BLaER1 treated with 17β-estradiol and CSF1 and Interleukin-3, amounts not matched to agents 10 nM and 100 nM (cell line): ENCODE measurements around the gene KIAA0232.
A peak's percentile ranks its signal among the peaks of the same experiment; 100 is the strongest.

Experiments used
- H3K27ac ChIP-seq, 11 experiments: shearing (Covaris generic); formaldehyde crosslinking; 2 replicates each; pipeline ENCODE4 v1.8.1; 2022
- H3K27me3 ChIP-seq, 11 experiments: shearing (Covaris generic); formaldehyde crosslinking; 2 replicates each; pipeline ENCODE4 v1.8.1; 2022
- H3K36me3 ChIP-seq, 11 experiments: shearing (Covaris generic); formaldehyde crosslinking; 2 replicates each; pipeline ENCODE4 v1.8.1; 2022
- H3K4me1 ChIP-seq, 10 experiments: shearing (Covaris generic); formaldehyde crosslinking; 2 replicates each; pipeline ENCODE4 v1.8.1; 2022
- H3K4me2 ChIP-seq, 11 experiments: shearing (Covaris generic); formaldehyde crosslinking; 2 replicates each; pipeline ENCODE4 v1.8.1; 2022
- H3K4me3 ChIP-seq, 10 experiments: shearing (Covaris generic); formaldehyde crosslinking; 2 replicates each; pipeline ENCODE4 v1.8.1; 2022
- H3K9ac ChIP-seq, 11 experiments: shearing (Covaris generic); formaldehyde crosslinking; 2 replicates each; pipeline ENCODE4 v1.8.1; 2022
- H3K9me3 ChIP-seq, 11 experiments: shearing (Covaris generic); formaldehyde crosslinking; replicated peaks in 1 of 11; 2 replicates each; pipeline ENCODE4 v1.8.1; 2022
- H4K20me1 ChIP-seq, 11 experiments: shearing (Covaris generic); formaldehyde crosslinking; 2 replicates each; pipeline ENCODE4 v1.8.1; 2022
- Cebpa-rat ChIP-seq, 11 experiments: shearing (Covaris generic); IDR thresholded peaks; 2 replicates each; pipeline ENCODE4 v1.8.1; 2022

KIAA0232 gene

GRCh38 chr4:6770581-6771228 is 11.8 kb upstream of the KIAA0232 start:
- H3K36me3 ChIP-seq: no peaks in the 10 kb centered on the region
- no peak overlapping the region for H3K27ac ChIP-seq
- H3K27me3 ChIP-seq: no peaks in the 10 kb centered on the region
- peaks cover 0 to 12% (median 0%) of the 10 kb centered on the region in 11 experiments; a peak in 7 of 22 replicates for H3K9me3 ChIP-seq
- no peak overlapping the region for H3K4me3 ChIP-seq
- no peaks in the 10 kb centered on the region for H4K20me1 ChIP-seq
- TF ChIP-seq Cebpa-rat (IDR thresholded peaks at IDR 0.05): no peak
- 0 out of 22 replicates have a peak overlapping the region, but pooled peaks of 1 of the 11 experiments have one; percentile 4 for H3K9ac ChIP-seq
- no peak overlapping the region for H3K4me2 ChIP-seq
- peaks cover 24 to 50% (median 44%) of the 10 kb centered on the region in 10 experiments for H3K4me1 ChIP-seq

- no peak for TF ChIP-seq Cebpa-rat (IDR thresholded peaks at IDR 0.05)
- Histone ChIP-seq H3K4me1 (peaks cover 24 to 55% (median 49%) of the 10 kb centered on the region in 10 experiments), H3K27ac (no peak overlapping the region; a peak in 1 of 22 replicates), H3K9me3 (peaks cover 0 to 12% (median 0%) of the 10 kb centered on the region in 11 experiments; a peak in 7 of 22 replicates), H3K27me3 (no peaks in the 10 kb centered on the region), H3K4me2 (no peak overlapping the region), H3K9ac (peak overlapping the region in 1 of 11 experiments; percentile 4; a peak in 1 of 22 replicates), H3K36me3 (no peaks in the 10 kb centered on the region), H4K20me1 (no peaks in the 10 kb centered on the region), H3K4me3 (no peak overlapping the region)
These were observed 11.3 kb upstream of the KIAA0232 start for GRCh38 chr4:6771229-6771671.

GRCh38 chr4:6772223-6772928 is 10.2 kb upstream of the KIAA0232 start:
- Histone ChIP-seq H3K9me3 (peaks cover 0 to 12% (median 0%) of the 10 kb centered on the region in 11 experiments; a peak in 7 of 22 replicates), H3K4me3 (no peak overlapping the region), H3K9ac (0 out of 22 replicates have a peak overlapping the region, but pooled peaks of 1 of the 11 experiments have one; percentile 4), H3K4me2 (no peak overlapping the region), H3K4me1 (peaks cover 31 to 64% (median 58%) of the 10 kb centered on the region in 10 experiments), H3K36me3 (no peaks in the 10 kb centered on the region), H3K27me3 (no peaks in the 10 kb centered on the region), H3K27ac (peak overlapping the region in 1 of 11 experiments; percentile 21; a peak in 2 of 22 replicates), H4K20me1 (no peaks in the 10 kb centered on the region)
- TF ChIP-seq Cebpa-rat (IDR thresholded peaks at IDR 0.05): no peak

GRCh38 chr4:6773106-6773505 is 9.4 kb upstream of the KIAA0232 start:
- H3K36me3 ChIP-seq: no peaks in the 10 kb centered on the region
- H3K9ac ChIP-seq: no peak overlapping the region
- H3K4me1 ChIP-seq: peaks cover 31 to 64% (median 58%) of the 10 kb centered on the region in 10 experiments
- no peak overlapping the region; a peak in 2 of 22 replicates for H3K4me2 ChIP-seq
- TF ChIP-seq Cebpa-rat (IDR thresholded peaks at IDR 0.05): no peak
- no peaks in the 10 kb centered on the region for H3K27me3 ChIP-seq
- H4K20me1 ChIP-seq: no peaks in the 10 kb centered on the region
- peak overlapping the region in 2 of 11 experiments; percentile 20 to 21; a peak in 1 of 22 replicates for H3K27ac ChIP-seq
- no peak overlapping the region for H3K4me3 ChIP-seq
- peaks cover 0 to 12% (median 0%) of the 10 kb centered on the region in 11 experiments; a peak in 7 of 22 replicates for H3K9me3 ChIP-seq

- H3K4me1 ChIP-seq: peaks cover 31 to 64% (median 58%) of the 10 kb centered on the region in 10 experiments
- H3K27ac ChIP-seq: peak overlapping the region in 1 of 11 experiments; percentile 27; a peak in 1 of 22 replicates
- H3K9me3 ChIP-seq: peaks cover 0 to 12% (median 0%) of the 10 kb centered on the region in 11 experiments; a peak in 7 of 22 replicates
- no peaks in the 10 kb centered on the region for H3K27me3 ChIP-seq
- no peaks in the 10 kb centered on the region for H3K36me3 ChIP-seq
- H3K9ac ChIP-seq: no peak overlapping the region
- H3K4me2 ChIP-seq: peak overlapping the region in 1 of 11 experiments; percentile 34; a peak in 2 of 22 replicates
- H3K4me3 ChIP-seq: no peak overlapping the region
- H4K20me1 ChIP-seq: no peaks in the 10 kb centered on the region
- no peak for TF ChIP-seq Cebpa-rat (IDR thresholded peaks at IDR 0.05)
These were observed 8.6 kb upstream of the KIAA0232 start for GRCh38 chr4:6773616-6774540.

DNA sequence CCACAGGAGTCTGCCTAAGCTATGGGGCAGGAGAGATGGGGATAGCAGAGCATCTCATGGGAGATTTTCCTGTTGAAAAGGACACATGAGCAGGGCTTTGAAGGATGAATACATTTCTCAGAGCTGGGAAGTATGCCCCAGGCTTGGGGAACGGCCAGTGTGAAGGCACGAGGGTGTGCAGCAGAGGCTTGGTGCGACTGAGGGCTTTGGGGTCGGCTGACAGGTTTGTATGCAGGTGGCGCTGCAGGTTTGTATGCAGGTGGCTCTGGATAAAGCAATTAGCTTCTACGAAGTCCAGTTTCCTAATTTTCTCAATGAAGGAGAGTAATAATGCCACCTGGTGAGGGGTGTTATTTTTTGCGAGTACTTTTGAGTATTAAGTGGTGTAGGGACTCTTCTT is 6.8 kb upstream of the KIAA0232 start:
- H3K27ac ChIP-seq: peak overlapping the region in 4 of 11 experiments; percentile 92 to 100 (median 100); a peak in 7 of 22 replicates
- no peaks in the 10 kb centered on the region for H3K27me3 ChIP-seq
- H4K20me1 ChIP-seq: no peaks in the 10 kb centered on the region
- peaks cover 43 to 73% (median 69%) of the 10 kb centered on the region in 10 experiments for H3K4me1 ChIP-seq
- no peak for TF ChIP-seq Cebpa-rat (IDR thresholded peaks at IDR 0.05)
- H3K36me3 ChIP-seq: no peaks in the 10 kb centered on the region
- no peak overlapping the region for H3K4me3 ChIP-seq
- peak overlapping the region in 8 of 11 experiments; percentile 87 to 99 (median 90); a peak in 9 of 22 replicates for H3K4me2 ChIP-seq
- H3K9me3 ChIP-seq: peaks cover 0 to 12% (median 0%) of the 10 kb centered on the region in 11 experiments; a peak in 7 of 22 replicates
- no peak overlapping the region; a peak in 1 of 22 replicates for H3K9ac ChIP-seq

- Histone ChIP-seq H3K4me2 (peak overlapping the region; percentile 62 to 99 (median 89)), H3K27ac (peak overlapping the region in 10 of 11 experiments; percentile 55 to 100 (median 82); a peak in 19 of 22 replicates)
These were observed 5.4 kb upstream of the KIAA0232 start for GRCh38 chr4:6776920-6777635.

More at GRCh38 chr4:6776920-6777635, 5.4 kb upstream of the KIAA0232 start:
- Histone ChIP-seq H3K36me3 (no peaks in the 10 kb centered on the region), H3K27me3 (no peaks in the 10 kb centered on the region), H3K9me3 (peaks cover 0 to 12% (median 0%) of the 10 kb centered on the region in 11 experiments; a peak in 7 of 22 replicates), H3K9ac (peak overlapping the region in 9 of 11 experiments; percentile 62 to 100 (median 74); a peak in 16 of 22 replicates), H3K4me3 (peak overlapping the region in 8 of 10 experiments; percentile 14 to 57 (median 38); a peak in 8 of 20 replicates), H3K4me1 (peaks cover 51 to 86% (median 82%) of the 10 kb centered on the region in 10 experiments), H4K20me1 (no peaks in the 10 kb centered on the region)
- TF ChIP-seq Cebpa-rat (IDR thresholded peaks at IDR 0.05): no peak
